ENCODE measurements around the gene PTPRH. TPM values are rescaled to one million over a fixed set of nuclear protein-coding genes. Genes with fewer than 3 reads are reported as not detected.

The PTPRH gene
- total and polyA plus RNA-seq, 9 of the 15 experiments (the other 6 are each of a cell fraction or from before 2014, with no cell fraction given) = 0.87 to 34.3 (median 22.7) TPM

GRCh38 chr19:55166530-55167268 lies 42.6 kb downstream of the PTPRH start, which contains the start of gene DNAAF3 (continued):
- TF ChIP-seq, protein P1, sequence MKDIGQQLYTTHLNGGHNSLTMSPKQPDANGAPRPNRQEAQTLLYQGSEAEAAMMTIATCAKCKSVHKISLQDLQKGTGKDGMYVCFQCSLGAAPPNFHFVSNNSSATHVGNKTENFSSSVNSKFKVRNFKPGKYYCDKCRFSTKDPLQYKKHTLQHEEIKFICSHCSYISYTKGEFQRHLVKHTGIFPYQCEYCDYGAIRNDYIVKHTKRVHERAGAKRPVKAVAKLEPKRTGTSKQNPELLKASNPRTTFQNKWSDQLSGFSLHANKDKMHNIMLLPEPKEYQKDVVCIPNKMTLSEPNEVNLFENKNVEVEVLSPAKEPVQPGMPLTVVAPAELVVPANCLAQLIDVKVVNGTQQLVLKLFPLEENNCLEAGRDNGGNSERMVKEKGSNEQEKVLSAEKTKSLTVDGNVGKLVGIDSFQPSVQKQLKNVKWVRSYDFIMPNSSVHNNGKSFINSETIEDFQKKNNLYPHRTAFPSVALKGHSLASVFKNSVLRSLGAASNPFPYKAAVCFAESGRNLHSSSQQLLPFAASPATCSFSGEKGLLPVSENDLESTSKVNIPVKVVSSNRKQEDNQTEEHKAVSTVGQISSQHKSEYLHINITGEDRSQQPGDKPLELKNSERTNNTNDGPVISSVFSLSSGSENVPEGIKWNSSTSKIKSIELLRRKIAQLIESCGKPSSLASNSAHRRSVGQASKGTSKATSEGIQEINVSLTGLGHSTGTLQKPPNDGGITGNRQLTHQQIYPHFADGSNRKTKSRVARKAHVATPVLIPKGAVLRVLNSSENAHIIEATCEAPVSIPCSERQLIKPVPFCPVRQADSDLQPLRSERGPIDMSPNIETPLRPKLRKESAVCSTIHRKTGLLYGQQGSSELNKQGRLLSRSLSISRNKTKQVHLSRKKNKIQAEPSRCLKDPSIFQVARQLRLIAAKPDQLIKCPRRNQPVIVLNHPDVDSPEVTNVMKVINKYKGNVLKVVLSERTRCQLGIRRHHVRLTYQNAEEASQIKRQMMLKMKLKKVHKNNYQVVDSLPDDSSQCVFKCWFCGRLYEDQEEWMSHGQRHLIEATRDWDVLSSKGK (CRISPR knock-in tag; IDR thresholded peaks at IDR 0.05) = no peak
- no peak for TF ChIP-seq KDM4B (IDR thresholded peaks at IDR 0.05; ENCODE audit: borderline replicate concordance in 2 of 2, low read depth in 1 of 2)
- TF ChIP-seq ZNF639 (CRISPR knock-in tag; conservative IDR thresholded peaks at IDR 0.05 in 1 of 2, IDR thresholded peaks at IDR 0.05 in 1 of 2) = no peak
- TF ChIP-seq, protein P2, sequence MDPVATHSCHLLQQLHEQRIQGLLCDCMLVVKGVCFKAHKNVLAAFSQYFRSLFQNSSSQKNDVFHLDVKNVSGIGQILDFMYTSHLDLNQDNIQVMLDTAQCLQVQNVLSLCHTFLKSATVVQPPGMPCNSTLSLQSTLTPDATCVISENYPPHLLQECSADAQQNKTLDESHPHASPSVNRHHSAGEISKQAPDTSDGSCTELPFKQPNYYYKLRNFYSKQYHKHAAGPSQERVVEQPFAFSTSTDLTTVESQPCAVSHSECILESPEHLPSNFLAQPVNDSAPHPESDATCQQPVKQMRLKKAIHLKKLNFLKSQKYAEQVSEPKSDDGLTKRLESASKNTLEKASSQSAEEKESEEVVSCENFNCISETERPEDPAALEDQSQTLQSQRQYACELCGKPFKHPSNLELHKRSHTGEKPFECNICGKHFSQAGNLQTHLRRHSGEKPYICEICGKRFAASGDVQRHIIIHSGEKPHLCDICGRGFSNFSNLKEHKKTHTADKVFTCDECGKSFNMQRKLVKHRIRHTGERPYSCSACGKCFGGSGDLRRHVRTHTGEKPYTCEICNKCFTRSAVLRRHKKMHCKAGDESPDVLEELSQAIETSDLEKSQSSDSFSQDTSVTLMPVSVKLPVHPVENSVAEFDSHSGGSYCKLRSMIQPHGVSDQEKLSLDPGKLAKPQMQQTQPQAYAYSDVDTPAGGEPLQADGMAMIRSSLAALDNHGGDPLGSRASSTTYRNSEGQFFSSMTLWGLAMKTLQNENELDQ (CRISPR knock-in tag; IDR thresholded peaks at IDR 0.05; ENCODE audit: borderline replicate concordance) = no peak
- TF ChIP-seq, protein P3, sequence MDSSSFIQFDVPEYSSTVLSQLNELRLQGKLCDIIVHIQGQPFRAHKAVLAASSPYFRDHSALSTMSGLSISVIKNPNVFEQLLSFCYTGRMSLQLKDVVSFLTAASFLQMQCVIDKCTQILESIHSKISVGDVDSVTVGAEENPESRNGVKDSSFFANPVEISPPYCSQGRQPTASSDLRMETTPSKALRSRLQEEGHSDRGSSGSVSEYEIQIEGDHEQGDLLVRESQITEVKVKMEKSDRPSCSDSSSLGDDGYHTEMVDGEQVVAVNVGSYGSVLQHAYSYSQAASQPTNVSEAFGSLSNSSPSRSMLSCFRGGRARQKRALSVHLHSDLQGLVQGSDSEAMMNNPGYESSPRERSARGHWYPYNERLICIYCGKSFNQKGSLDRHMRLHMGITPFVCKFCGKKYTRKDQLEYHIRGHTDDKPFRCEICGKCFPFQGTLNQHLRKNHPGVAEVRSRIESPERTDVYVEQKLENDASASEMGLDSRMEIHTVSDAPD (CRISPR knock-in tag; IDR thresholded peaks at IDR 0.05) = no peak
- TF ChIP-seq GATAD2B (IDR thresholded peaks at IDR 0.05; ENCODE audit: borderline replicate concordance) = no peak
- TF ChIP-seq PURB (CRISPR knock-in tag; IDR thresholded peaks at IDR 0.05; ENCODE audit: low read depth) = no peak
- TF ChIP-seq NCOA2 (IDR thresholded peaks at IDR 0.05; ENCODE audit: partially characterized antibody in 2 of 2) = no peak
- peak; percentile 99 for TF ChIP-seq NFYB (IDR thresholded peaks at IDR 0.05; ENCODE audit: extremely low read depth, insufficient read length)
- TF ChIP-seq, protein P4, sequence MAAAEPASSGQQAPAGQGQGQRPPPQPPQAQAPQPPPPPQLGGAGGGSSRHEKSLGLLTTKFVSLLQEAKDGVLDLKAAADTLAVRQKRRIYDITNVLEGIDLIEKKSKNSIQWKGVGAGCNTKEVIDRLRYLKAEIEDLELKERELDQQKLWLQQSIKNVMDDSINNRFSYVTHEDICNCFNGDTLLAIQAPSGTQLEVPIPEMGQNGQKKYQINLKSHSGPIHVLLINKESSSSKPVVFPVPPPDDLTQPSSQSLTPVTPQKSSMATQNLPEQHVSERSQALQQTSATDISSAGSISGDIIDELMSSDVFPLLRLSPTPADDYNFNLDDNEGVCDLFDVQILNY (CRISPR knock-in tag; IDR thresholded peaks at IDR 0.05) = no peak
- TF ChIP-seq SP1 (CRISPR knock-in tag; IDR thresholded peaks at IDR 0.05) = peak; percentile 98; the same call in 1 of the 2 replicates
- no peak for TF ChIP-seq DNMT1 (IDR thresholded peaks at IDR 0.05)
- no peak for TF ChIP-seq GABPB2 (CRISPR knock-in tag; conservative IDR thresholded peaks at IDR 0.05)

Measured in K562 (cell line).